SK-N-SH treated with all-trans-retinoic acid at 6 μM for 48 hours (cell line): Measurements from ENCODE around the gene APOH.

Experiments used
- ATAC-seq: fragments of 200-7000 bp; cut with Tn5 transposase; 3 replicates; pipeline ENCODE4 v1.9.1; 2020; ENCODE audit warnings: mild to moderate bottlenecking, moderate library complexity
- ARNTL ChIP-seq: fragments of 450-650 bp; formaldehyde crosslinking; IDR thresholded peaks from 2 replicates; pipeline ENCODE4 v1.5.0; 2020; ENCODE audit warnings: low read depth, mild to moderate bottlenecking, moderate library complexity, borderline replicate concordance
- BACH2 ChIP-seq: fragments of 250-450 bp; sonication (Bioruptor Pico); IDR thresholded peaks from 2 replicates; pipeline ENCODE4 v1.9.0; 2021; ENCODE audit warnings: mild to moderate bottlenecking, borderline replicate concordance
- CSDC2 ChIP-seq: fragments of 250-450 bp; sonication (Bioruptor Pico); IDR thresholded peaks from 2 replicates; pipeline ENCODE4 v1.5.0; 2020; ENCODE audit warnings: mild to moderate bottlenecking, moderate library complexity
- ESRRG ChIP-seq: fragments of 250-450 bp; sonication (Bioruptor Pico); IDR thresholded peaks from 2 replicates; pipeline ENCODE4 v1.6.1; 2021; ENCODE audit warnings: mild to moderate bottlenecking
- OSR1 ChIP-seq: fragments of 250-450 bp; sonication (Bioruptor Pico); IDR thresholded peaks from 2 replicates; pipeline ENCODE4 v1.8.0; 2022; ENCODE audit warnings: moderate library complexity, mild to moderate bottlenecking, inconsistent platforms
- POU6F1 ChIP-seq: fragments of 250-450 bp; sonication (Bioruptor Pico); IDR thresholded peaks from 2 replicates; pipeline ENCODE4 v1.8.0; 2021; ENCODE audit warnings: low read depth, mild to moderate bottlenecking, moderate library complexity, borderline replicate concordance
- PPARA ChIP-seq: fragments of 250-450 bp; sonication (Bioruptor Pico); IDR thresholded peaks from 2 replicates; pipeline ENCODE4 v1.5.0; 2020; ENCODE audit warnings: mild to moderate bottlenecking, borderline replicate concordance
- RARB ChIP-seq: fragments of 250-450 bp; sonication (Bioruptor Pico); IDR thresholded peaks from 2 replicates; pipeline ENCODE4 v1.8.0; 2021; ENCODE audit warnings: mild to moderate bottlenecking, moderate library complexity
- SNAI2 ChIP-seq: fragments of 250-450 bp; sonication (Bioruptor Pico); IDR thresholded peaks from 2 replicates; pipeline ENCODE4 v1.5.0; 2020; ENCODE audit warnings: mild to moderate bottlenecking, moderate library complexity
- TOX ChIP-seq: fragments of 250-450 bp; sonication (Bioruptor Pico); IDR thresholded peaks from 2 replicates; pipeline ENCODE4 v1.8.0; 2021; ENCODE audit warnings: mild to moderate bottlenecking, moderate library complexity, borderline replicate concordance
- ZC3H10 ChIP-seq: fragments of 250-450 bp; sonication (Bioruptor Pico); IDR thresholded peaks from 2 replicates; pipeline ENCODE4 v1.5.1; 2021; ENCODE audit warnings: mild to moderate bottlenecking, moderate library complexity
- ZFP3 ChIP-seq: fragments of 250-450 bp; sonication (Bioruptor Pico); IDR thresholded peaks from 2 replicates; pipeline ENCODE4 v1.5.0; 2020; ENCODE audit warnings: mild to moderate bottlenecking, moderate library complexity
- ZFP30 ChIP-seq: fragments of 450-650 bp; formaldehyde crosslinking; IDR thresholded peaks from 2 replicates; pipeline ENCODE4 v1.5.0; 2022; ENCODE audit warnings: mild to moderate bottlenecking, moderate library complexity
- ZNF565 ChIP-seq: fragments of 450-650 bp; formaldehyde crosslinking; conservative IDR thresholded peaks from 2 replicates; pipeline ENCODE4 v1.5.0; 2020; ENCODE audit warnings: low read depth, mild to moderate bottlenecking, moderate library complexity
- ZNF70 ChIP-seq: fragments of 450-650 bp; formaldehyde crosslinking; IDR thresholded peaks from 2 replicates; pipeline ENCODE4 v1.5.0; 2020; ENCODE audit warnings: mild to moderate bottlenecking, moderate library complexity
- ZNF8 ChIP-seq: fragments of 450-650 bp; formaldehyde crosslinking; IDR thresholded peaks from 2 replicates; pipeline ENCODE4 v1.5.0; 2020; ENCODE audit warnings: mild to moderate bottlenecking, moderate library complexity
- TF ChIP-seq, protein P1 (sequence below): fragments of 250-450 bp; sonication (Bioruptor Pico); IDR thresholded peaks from 2 replicates; pipeline ENCODE4 v1.5.0; 2020; ENCODE audit warnings: mild to moderate bottlenecking, moderate library complexity
- TF ChIP-seq, protein P2 (sequence below): fragments of 250-450 bp; sonication (Bioruptor Pico); IDR thresholded peaks from 2 replicates; pipeline ENCODE4 v1.8.0; 2020; ENCODE audit warnings: mild to moderate bottlenecking, moderate library complexity, borderline replicate concordance

The APOH gene

GRCh38 chr17:66276328-66276937 is 47.2 kb upstream of the APOH start (continued):
- no peak for TF ChIP-seq ZC3H10 (CRISPR knock-in tag)
- TF ChIP-seq SNAI2, result no peak

DNA sequence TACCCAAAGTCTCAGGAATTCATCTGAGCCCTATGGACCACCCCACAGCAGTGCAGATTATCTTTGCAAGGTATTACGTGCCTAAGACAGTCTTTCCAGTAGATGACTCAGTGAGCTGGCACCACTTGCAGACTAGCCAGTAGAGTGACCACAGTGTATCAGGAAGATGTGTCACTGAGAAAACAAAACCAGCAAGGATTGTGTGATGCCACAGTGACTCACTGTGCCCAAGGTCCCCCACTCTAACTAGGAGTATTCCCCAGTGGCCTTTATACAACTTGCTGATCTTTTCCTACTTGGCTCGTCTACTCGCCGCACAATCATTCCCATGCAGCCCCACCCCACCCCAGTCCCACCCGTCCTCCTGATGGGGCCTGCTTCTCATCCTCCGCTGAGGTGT is 46.4 kb upstream of the APOH start:
- TF ChIP-seq ZNF8 (CRISPR knock-in tag) (no peak), ZNF70 (CRISPR knock-in tag) (no peak), POU6F1 (CRISPR knock-in tag) (no peak), CSDC2 (CRISPR knock-in tag) (no peak), RARB (CRISPR knock-in tag) (no peak), BACH2 (no peak), ZFP30 (CRISPR knock-in tag) (no peak), TOX (no peak), ZC3H10 (CRISPR knock-in tag) (no peak), OSR1 (CRISPR knock-in tag) (no peak), ZFP3 (CRISPR knock-in tag) (no peak), ZNF565 (CRISPR knock-in tag) (no peak), PPARA (CRISPR knock-in tag) (no peak)
- TF ChIP-seq, protein P1, sequence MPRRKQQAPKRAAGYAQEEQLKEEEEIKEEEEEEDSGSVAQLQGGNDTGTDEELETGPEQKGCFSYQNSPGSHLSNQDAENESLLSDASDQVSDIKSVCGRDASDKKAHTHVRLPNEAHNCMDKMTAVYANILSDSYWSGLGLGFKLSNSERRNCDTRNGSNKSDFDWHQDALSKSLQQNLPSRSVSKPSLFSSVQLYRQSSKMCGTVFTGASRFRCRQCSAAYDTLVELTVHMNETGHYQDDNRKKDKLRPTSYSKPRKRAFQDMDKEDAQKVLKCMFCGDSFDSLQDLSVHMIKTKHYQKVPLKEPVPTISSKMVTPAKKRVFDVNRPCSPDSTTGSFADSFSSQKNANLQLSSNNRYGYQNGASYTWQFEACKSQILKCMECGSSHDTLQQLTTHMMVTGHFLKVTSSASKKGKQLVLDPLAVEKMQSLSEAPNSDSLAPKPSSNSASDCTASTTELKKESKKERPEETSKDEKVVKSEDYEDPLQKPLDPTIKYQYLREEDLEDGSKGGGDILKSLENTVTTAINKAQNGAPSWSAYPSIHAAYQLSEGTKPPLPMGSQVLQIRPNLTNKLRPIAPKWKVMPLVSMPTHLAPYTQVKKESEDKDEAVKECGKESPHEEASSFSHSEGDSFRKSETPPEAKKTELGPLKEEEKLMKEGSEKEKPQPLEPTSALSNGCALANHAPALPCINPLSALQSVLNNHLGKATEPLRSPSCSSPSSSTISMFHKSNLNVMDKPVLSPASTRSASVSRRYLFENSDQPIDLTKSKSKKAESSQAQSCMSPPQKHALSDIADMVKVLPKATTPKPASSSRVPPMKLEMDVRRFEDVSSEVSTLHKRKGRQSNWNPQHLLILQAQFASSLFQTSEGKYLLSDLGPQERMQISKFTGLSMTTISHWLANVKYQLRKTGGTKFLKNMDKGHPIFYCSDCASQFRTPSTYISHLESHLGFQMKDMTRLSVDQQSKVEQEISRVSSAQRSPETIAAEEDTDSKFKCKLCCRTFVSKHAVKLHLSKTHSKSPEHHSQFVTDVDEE (CRISPR knock-in tag), result no peak
- TF ChIP-seq, protein P2, sequence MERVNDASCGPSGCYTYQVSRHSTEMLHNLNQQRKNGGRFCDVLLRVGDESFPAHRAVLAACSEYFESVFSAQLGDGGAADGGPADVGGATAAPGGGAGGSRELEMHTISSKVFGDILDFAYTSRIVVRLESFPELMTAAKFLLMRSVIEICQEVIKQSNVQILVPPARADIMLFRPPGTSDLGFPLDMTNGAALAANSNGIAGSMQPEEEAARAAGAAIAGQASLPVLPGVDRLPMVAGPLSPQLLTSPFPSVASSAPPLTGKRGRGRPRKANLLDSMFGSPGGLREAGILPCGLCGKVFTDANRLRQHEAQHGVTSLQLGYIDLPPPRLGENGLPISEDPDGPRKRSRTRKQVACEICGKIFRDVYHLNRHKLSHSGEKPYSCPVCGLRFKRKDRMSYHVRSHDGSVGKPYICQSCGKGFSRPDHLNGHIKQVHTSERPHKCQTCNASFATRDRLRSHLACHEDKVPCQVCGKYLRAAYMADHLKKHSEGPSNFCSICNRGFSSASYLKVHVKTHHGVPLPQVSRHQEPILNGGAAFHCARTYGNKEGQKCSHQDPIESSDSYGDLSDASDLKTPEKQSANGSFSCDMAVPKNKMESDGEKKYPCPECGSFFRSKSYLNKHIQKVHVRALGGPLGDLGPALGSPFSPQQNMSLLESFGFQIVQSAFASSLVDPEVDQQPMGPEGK, result no peak
- ATAC-seq, result peak; percentile 84

- ATAC-seq, result peak; percentile 5
- TF ChIP-seq ZNF565 (CRISPR knock-in tag) (no peak), TOX (no peak), PPARA (CRISPR knock-in tag) (no peak), ZNF8 (CRISPR knock-in tag) (no peak), ZC3H10 (CRISPR knock-in tag) (no peak), RARB (CRISPR knock-in tag) (no peak), SNAI2 (no peak), ARNTL (no peak), ESRRG (CRISPR knock-in tag) (no peak), ZNF70 (CRISPR knock-in tag) (no peak), ZFP3 (CRISPR knock-in tag) (no peak), CSDC2 (CRISPR knock-in tag) (no peak)
- TF ChIP-seq, protein P2, result no peak
- TF ChIP-seq, protein P1 (CRISPR knock-in tag), result no peak
Measured at GRCh38 chr17:66273586-66273848, 44.3 kb upstream of the APOH start.
